Trophoblast cell (in vitro differentiated cells and primary cell): ENCODE data around the gene A4GALT.
A peak's percentile ranks its signal among the peaks of the same experiment; 100 is the strongest.

ENCODE experiments used
- DNase-seq, 2 donors: peaks; one replicate each; pipeline ENCODE4 v3.0.0-alpha.2; 2016
- H2AFZ ChIP-seq: 2 replicates; pipeline ENCODE4 v1.6.1; 2013; ENCODE audit warnings: low read length, moderate library complexity, mild to moderate bottlenecking; ENCODE audit not compliant: insufficient read depth, poor library complexity
- H2AK5ac ChIP-seq: 2 replicates; pipeline ENCODE4 v1.6.1; 2013; ENCODE audit warnings: mild to moderate bottlenecking, low read length
- H2BK120ac ChIP-seq: 2 replicates; pipeline ENCODE4 v1.6.1; 2013; ENCODE audit warnings: low read length, mild to moderate bottlenecking, moderate library complexity; ENCODE audit not compliant: insufficient read depth, poor library complexity
- H2BK12ac ChIP-seq: 2 replicates; pipeline ENCODE4 v1.6.1; 2013; ENCODE audit warnings: mild to moderate bottlenecking, low read length, moderate library complexity
- H2BK5ac ChIP-seq: 2 replicates; pipeline ENCODE4 v1.6.1; 2013; ENCODE audit warnings: low read length, low read depth, moderate library complexity, mild to moderate bottlenecking; ENCODE audit not compliant: poor library complexity
- H3K14ac ChIP-seq: 2 replicates; pipeline ENCODE4 v1.6.1; 2013; ENCODE audit warnings: mild to moderate bottlenecking, low read length
- H3K18ac ChIP-seq: 2 replicates; pipeline ENCODE4 v1.6.1; 2013; ENCODE audit warnings: mild to moderate bottlenecking, low read length
- H3K23ac ChIP-seq: 2 replicates; pipeline ENCODE4 v1.6.1; 2013; ENCODE audit warnings: low read length
- H3K27ac ChIP-seq: 2 replicates; pipeline ENCODE4 v1.5.1; 2013; ENCODE audit warnings: low read depth, mild to moderate bottlenecking, inconsistent platforms, low read length, moderate library complexity
- H3K27me3 ChIP-seq: 2 replicates; pipeline ENCODE4 v1.6.1; 2013; ENCODE audit warnings: inconsistent platforms, mild to moderate bottlenecking, low read length, moderate library complexity; ENCODE audit not compliant: insufficient read depth
- H3K36me3 ChIP-seq, 2 experiments: 1 replicate in 1 of 2; 2 replicates in 1 of 2; pipeline ENCODE4 v1.6.1; 2013; ENCODE audit warnings: low read length in 2 of 2, mild to moderate bottlenecking in 2 of 2, moderate library complexity in 1 of 2; ENCODE audit not compliant: insufficient read depth in 2 of 2, control insufficient read depth in 1 of 2
- H3K4ac ChIP-seq: 2 replicates; pipeline ENCODE4 v1.6.1; 2013; ENCODE audit warnings: low read depth, mild to moderate bottlenecking, low read length, moderate library complexity
- H3K4me1 ChIP-seq, 2 experiments: 1 replicate in 1 of 2; 2 replicates in 1 of 2; pipeline ENCODE4 v1.6.1; 2013; ENCODE audit warnings: low read length in 2 of 2, mild to moderate bottlenecking in 2 of 2, moderate library complexity in 1 of 2; ENCODE audit not compliant: insufficient read depth in 2 of 2, control insufficient read depth in 1 of 2
- H3K4me2 ChIP-seq: 2 replicates; pipeline ENCODE4 v1.6.1; 2013; ENCODE audit warnings: inconsistent platforms, mild to moderate bottlenecking, low read length, moderate library complexity
- H3K4me3 ChIP-seq: 2 replicates; pipeline ENCODE4 v1.5.1; 2013; ENCODE audit warnings: mild to moderate bottlenecking, low read depth, low read length, inconsistent platforms
- H3K79me1 ChIP-seq: one replicate; pipeline ENCODE4 v1.6.1; 2013; ENCODE audit warnings: low read length
- H3K79me2 ChIP-seq: 2 replicates; pipeline ENCODE4 v1.6.1; 2013; ENCODE audit warnings: low read length, mild to moderate bottlenecking; ENCODE audit not compliant: control insufficient read depth, insufficient read depth, poor library complexity
- H3K9ac ChIP-seq: 2 replicates; pipeline ENCODE4 v1.6.1; 2013; ENCODE audit warnings: mild to moderate bottlenecking, low read length
- H3K9me3 ChIP-seq: 2 replicates; pipeline ENCODE4 v1.6.1; 2013; ENCODE audit warnings: low read depth, mild to moderate bottlenecking, control low read depth, inconsistent platforms, low read length; ENCODE audit not compliant: insufficient read depth
- H4K12ac ChIP-seq: 2 replicates; pipeline ENCODE4 v1.6.1; 2013; ENCODE audit warnings: low read depth, mild to moderate bottlenecking, low read length, moderate library complexity
- H4K8ac ChIP-seq: 2 replicates; pipeline ENCODE4 v1.6.1; 2013; ENCODE audit warnings: low read depth, mild to moderate bottlenecking, low read length, moderate library complexity
- H4K91ac ChIP-seq: one replicate; pipeline ENCODE4 v1.6.1; 2013; ENCODE audit warnings: low read depth, mild to moderate bottlenecking, low read length, moderate library complexity
- WGBS: extraction: QIAGEN DNeasy Blood & Tissue Kit; methylation state at CpG from one replicate; pipeline ENCODE4 v1.1.7; 2013; ENCODE audit warnings: missing lambda C conversion rate; ENCODE audit not compliant: insufficient read length, insufficient coverage; ENCODE audit errors: extremely low coverage; 5-methylcytosine and 5-hydroxymethylcytosine counted together

A4GALT gene

GRCh38 chr22:42646569-42647525, 73.8 kb downstream of the A4GALT start:
- H3K18ac ChIP-seq = no peak overlapping the region
- no peaks in the 10 kb centered on the region for H3K27me3 ChIP-seq
- no peak overlapping the region for H3K23ac ChIP-seq
- no peak overlapping the region for H3K9ac ChIP-seq
- no peak overlapping the region for H2BK12ac ChIP-seq
- no peak overlapping the region for H3K4ac ChIP-seq
- no peaks in the 10 kb centered on the region for H3K9me3 ChIP-seq
- no CpG with 5 or more reads among the region's 16 CpGs for WGBS
- H3K4me3 ChIP-seq = no peak overlapping the region
- peaks cover 25 to 34% of the 10 kb centered on the region in 2 experiments for H3K4me1 ChIP-seq
- H3K14ac ChIP-seq = no peak overlapping the region
- no peak overlapping the region for H4K91ac ChIP-seq
- no peak overlapping the region for H4K8ac ChIP-seq
- DNase-seq = no peak
- H2AFZ ChIP-seq = no peak overlapping the region
- H2BK120ac ChIP-seq = no peak overlapping the region
- no peak overlapping the region for H3K4me2 ChIP-seq
- peaks cover 0 to 7% of the 10 kb centered on the region in 2 experiments for H3K36me3 ChIP-seq
- H2BK5ac ChIP-seq = no peak overlapping the region
- no peak overlapping the region for H3K27ac ChIP-seq
- H2AK5ac ChIP-seq = no peak overlapping the region
- no peak overlapping the region for H4K12ac ChIP-seq
- peaks cover 19% of the 10 kb centered on the region for H3K79me2 ChIP-seq
- peaks cover 8% of the 10 kb centered on the region for H3K79me1 ChIP-seq

- no peak overlapping the region for H4K91ac ChIP-seq
- peaks cover 8% of the 10 kb centered on the region for H3K79me1 ChIP-seq
- H3K4me3 ChIP-seq = no peak overlapping the region
- no peak overlapping the region for H3K27ac ChIP-seq
- no peak overlapping the region for H3K14ac ChIP-seq
- H3K18ac ChIP-seq = peak overlapping the region; percentile 49
- H3K4me2 ChIP-seq = no peak overlapping the region
- H2AFZ ChIP-seq = no peak overlapping the region
- H2BK12ac ChIP-seq = no peak overlapping the region
- H3K9me3 ChIP-seq = no peaks in the 10 kb centered on the region
- peaks cover 0 to 7% of the 10 kb centered on the region in 2 experiments for H3K36me3 ChIP-seq
- no peak overlapping the region for H4K8ac ChIP-seq
- H3K23ac ChIP-seq = no peak overlapping the region
- no CpG with 5 or more reads among the region's 13 CpGs for WGBS
- peaks cover 25 to 34% of the 10 kb centered on the region in 2 experiments for H3K4me1 ChIP-seq
- no peak overlapping the region for H3K4ac ChIP-seq
- no peak overlapping the region for H2AK5ac ChIP-seq
- no peak overlapping the region for H4K12ac ChIP-seq
- no peak overlapping the region for H2BK120ac ChIP-seq
- H2BK5ac ChIP-seq = no peak overlapping the region
- DNase-seq = no peak
- no peaks in the 10 kb centered on the region for H3K27me3 ChIP-seq
- no peak overlapping the region for H3K9ac ChIP-seq
- H3K79me2 ChIP-seq = peaks cover 19% of the 10 kb centered on the region
These were observed 74.6 kb downstream of the A4GALT start for GRCh38 chr22:42645938-42646568.

GRCh38 chr22:42645341-42645937, 75.2 kb downstream of the A4GALT start:
- Histone ChIP-seq H3K4me1 (peaks cover 25 to 34% of the 10 kb centered on the region in 2 experiments), H4K91ac (no peak overlapping the region), H3K4me3 (no peak overlapping the region), H3K4me2 (no peak overlapping the region), H3K79me2 (peaks cover 19% of the 10 kb centered on the region), H2BK5ac (no peak overlapping the region), H3K18ac (peak overlapping the region; percentile 49), H3K4ac (no peak overlapping the region), H3K27me3 (no peaks in the 10 kb centered on the region), H3K23ac (no peak overlapping the region), H2BK120ac (no peak overlapping the region), H3K36me3 (peaks cover 0 to 7% of the 10 kb centered on the region in 2 experiments), H3K79me1 (peaks cover 8% of the 10 kb centered on the region), H2AFZ (no peak overlapping the region), H3K27ac (no peak overlapping the region), H3K9ac (no peak overlapping the region), H3K14ac (no peak overlapping the region), H2BK12ac (no peak overlapping the region), H4K8ac (no peak overlapping the region), H4K12ac (no peak overlapping the region), H3K9me3 (no peaks in the 10 kb centered on the region), H2AK5ac (no peak overlapping the region)
- DNase-seq = peak; percentile 42 to 68
- no CpG with 5 or more reads among the region's 19 CpGs for WGBS
